RWPE2 (cell line): ENCODE data around the gene FGF3.

Source experiments
- ATAC-seq: fragments of 200-7000 bp; cut with Tn5 transposase; 3 replicates; pipeline ENCODE4 v1.9.1; 2021; ENCODE audit warnings: low read depth
- DNase-seq: peaks from one replicate; pipeline ENCODE4 v3.0.0-alpha.2; 2020; ENCODE audit warnings: low spot score
- H3K27ac ChIP-seq: fragments of 450-650 bp; 2 replicates; pipeline ENCODE4 v1.5.1; 2017; ENCODE audit warnings: mild to moderate bottlenecking; ENCODE audit not compliant: poor library complexity, severe bottlenecking
- H3K27me3 ChIP-seq: fragments of 250-450 bp; sonication (Bioruptor Pico); 2 replicates; pipeline ENCODE4 v1.5.1; 2021; ENCODE audit warnings: mild to moderate bottlenecking, moderate library complexity; ENCODE audit not compliant: insufficient read depth, poor library complexity, severe bottlenecking
- H3K36me3 ChIP-seq: fragments of 250-450 bp; sonication (Bioruptor Pico); 2 replicates; pipeline ENCODE4 v1.5.1; 2020; ENCODE audit warnings: low read depth, mild to moderate bottlenecking, moderate library complexity
- H3K4me1 ChIP-seq: fragments of 250-450 bp; sonication (Bioruptor Pico); 2 replicates; pipeline ENCODE4 v1.5.1; 2021; ENCODE audit warnings: mild to moderate bottlenecking, moderate library complexity; ENCODE audit not compliant: insufficient read depth, poor library complexity, severe bottlenecking
- H3K4me3 ChIP-seq: fragments of 250-450 bp; sonication (Bioruptor Pico); 2 replicates; pipeline ENCODE4 v1.5.1; 2021; ENCODE audit warnings: mild to moderate bottlenecking, moderate library complexity; ENCODE audit not compliant: severe bottlenecking
- H3K9me3 ChIP-seq: fragments of 250-450 bp; sonication (Bioruptor Pico); 2 replicates; pipeline ENCODE4 v1.5.1; 2021; ENCODE audit warnings: mild to moderate bottlenecking, moderate library complexity; ENCODE audit not compliant: severe bottlenecking
- CTCF ChIP-seq: fragments of 450-650 bp; IDR thresholded peaks from one replicate; pipeline ENCODE4 v1.5.1; 2017; ENCODE audit warnings: mild to moderate bottlenecking, moderate library complexity; ENCODE audit not compliant: poor library complexity, severe bottlenecking

Gene FGF3

DNA sequence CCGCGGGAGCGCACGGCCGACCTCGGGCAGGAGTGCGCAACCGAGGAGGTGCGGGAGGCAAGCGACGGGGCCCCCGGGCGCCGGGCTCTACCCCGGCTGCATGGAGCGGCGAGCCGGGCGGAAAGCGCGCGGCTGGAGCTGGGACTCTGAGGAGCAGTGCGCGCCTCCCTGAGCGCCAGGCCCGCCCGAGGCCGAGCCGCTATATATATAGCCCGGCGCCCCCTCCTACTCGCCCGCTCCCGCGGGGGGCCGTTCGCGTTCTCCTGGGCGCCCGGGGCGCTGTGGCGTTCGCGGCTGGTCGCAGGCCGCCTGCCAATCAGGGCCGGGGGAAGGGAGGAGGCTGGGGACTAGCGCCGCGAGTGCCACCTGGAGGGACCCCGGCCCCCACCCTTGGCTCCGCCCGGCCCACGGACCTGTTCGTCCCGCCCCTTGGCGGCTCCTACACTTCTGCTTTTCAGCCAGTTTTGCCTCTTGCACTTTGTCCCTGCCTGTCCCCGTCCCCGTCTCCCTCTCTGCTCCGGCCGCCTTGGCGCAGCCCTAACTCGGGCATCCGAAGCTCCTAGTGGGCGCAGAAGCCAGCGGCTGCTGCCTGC lies 44.0 kb downstream of the FGF3 start, which contains the start of gene FGF4:
Gene FGF4, minus strand, starts transcription at position 179 of the 593 bp plus-strand sequence. CDS start 257 bp downstream, outside the sequence.
- no peak within 1 kb of the TSS for H3K27ac ChIP-seq
- H3K9me3 ChIP-seq: no peaks in the 10 kb centered on the region
- no peaks in the 10 kb centered on the region for H3K36me3 ChIP-seq
- TF ChIP-seq CTCF: no peak
- no peak within 1 kb of the TSS for H3K4me3 ChIP-seq
- ATAC-seq (peak; percentile 27; the same call in 1 of the 3 replicates), DNase-seq (no peak)
- peaks cover 66% of the 10 kb centered on the region for H3K27me3 ChIP-seq
- no peaks in the 10 kb centered on the region for H3K4me1 ChIP-seq

DNA sequence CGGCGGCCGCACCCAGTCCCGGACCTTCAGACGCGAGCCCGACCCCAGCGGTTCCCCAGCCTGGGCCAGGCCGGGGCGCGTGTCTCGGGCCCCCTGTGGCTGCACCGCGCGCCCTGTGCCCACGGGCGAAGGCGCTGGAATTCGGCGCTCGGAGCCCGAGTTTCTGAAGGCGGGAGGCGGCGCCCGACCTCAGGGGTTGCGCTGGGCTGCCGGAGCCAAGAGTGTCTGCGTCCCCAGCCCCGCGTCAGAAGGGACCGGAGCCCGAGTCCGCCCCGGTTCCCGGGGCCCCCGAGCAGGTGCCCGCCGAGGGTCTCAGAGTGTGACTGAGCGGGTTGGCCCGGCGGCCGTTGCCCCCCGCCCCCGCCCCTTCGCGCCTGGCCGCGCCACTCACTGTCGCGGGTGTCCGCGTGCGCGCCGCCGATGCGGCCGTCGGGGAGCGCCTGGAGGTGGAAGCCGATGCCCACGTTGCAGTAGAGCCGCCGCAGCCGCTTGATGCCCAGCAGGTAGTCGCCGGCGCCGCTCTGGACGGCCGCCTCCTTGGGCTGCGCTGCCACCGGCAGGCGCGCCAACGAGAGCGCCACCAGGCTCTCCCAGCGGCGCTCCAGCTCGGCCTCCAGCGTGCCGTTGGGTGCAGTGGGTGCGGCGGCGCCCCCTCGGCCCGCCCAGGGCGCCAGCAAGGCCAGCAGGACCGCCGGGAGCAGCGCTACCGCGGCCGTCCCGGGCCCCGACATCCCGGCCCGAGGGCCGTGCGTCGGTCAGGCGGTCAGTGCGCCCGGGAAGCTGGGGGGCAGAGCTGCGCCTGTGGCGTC lies 44.7 kb downstream of the FGF3 start:
- DNase-seq (no peak), ATAC-seq (no peak)
- Histone ChIP-seq H3K27me3 (peaks cover 66% of the 10 kb centered on the region), H3K36me3 (no peaks in the 10 kb centered on the region), H3K4me3 (no peak overlapping the region), H3K4me1 (no peaks in the 10 kb centered on the region), H3K9me3 (no peaks in the 10 kb centered on the region), H3K27ac (no peak overlapping the region)
- no peak for TF ChIP-seq CTCF

DNA sequence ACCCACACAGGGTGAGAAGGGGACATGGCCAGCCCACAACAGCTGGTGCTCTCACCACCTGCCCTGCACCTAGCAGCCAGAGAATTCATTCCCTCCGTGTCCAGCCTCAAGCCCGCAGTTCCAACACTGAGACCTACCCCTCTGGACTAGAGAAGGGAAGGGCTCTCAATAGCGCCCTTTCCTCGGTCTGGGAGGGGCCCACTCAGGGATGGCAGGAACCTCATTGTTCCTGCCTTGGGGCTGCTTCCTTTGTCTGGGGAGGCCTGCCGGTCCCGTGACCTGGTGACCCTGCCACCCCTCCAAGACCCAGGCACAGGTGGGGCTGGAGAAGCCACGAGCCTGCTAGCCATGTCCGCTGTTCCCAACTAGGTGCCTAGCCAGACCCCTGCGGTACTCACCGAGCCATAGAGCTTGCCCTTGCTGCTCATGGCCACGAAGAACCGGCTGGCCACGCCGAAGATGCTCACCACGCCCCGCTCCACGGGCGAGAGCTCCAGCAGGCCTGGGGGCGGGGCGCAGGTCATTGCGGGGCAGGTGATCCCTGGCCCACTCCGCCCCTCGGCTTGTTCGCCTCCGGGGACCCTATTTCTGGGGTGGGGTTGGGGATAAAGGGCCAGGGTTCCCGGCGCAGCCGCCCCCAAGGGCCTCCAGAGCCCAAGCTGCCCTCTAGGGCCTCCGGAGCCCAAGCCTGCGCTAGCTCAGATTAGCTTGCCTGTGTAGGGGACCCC lies 45.4 kb downstream of the FGF3 start:
- Histone ChIP-seq H3K27ac (no peak overlapping the region), H3K27me3 (peaks cover 66% of the 10 kb centered on the region), H3K4me3 (no peak overlapping the region), H3K4me1 (no peaks in the 10 kb centered on the region), H3K36me3 (no peaks in the 10 kb centered on the region), H3K9me3 (no peaks in the 10 kb centered on the region)
- ATAC-seq: no peak
- TF ChIP-seq CTCF: no peak
- no peak for DNase-seq

GRCh38 chr11:69771466-69771865 lies 47.8 kb downstream of the FGF3 start:
- no peak overlapping the region for H3K4me3 ChIP-seq
- no peaks in the 10 kb centered on the region for H3K9me3 ChIP-seq
- H3K27ac ChIP-seq: no peak overlapping the region
- H3K36me3 ChIP-seq: no peaks in the 10 kb centered on the region
- H3K4me1 ChIP-seq: no peaks in the 10 kb centered on the region
- no peak for TF ChIP-seq CTCF
- no peak for DNase-seq
- ATAC-seq: no peak
- H3K27me3 ChIP-seq: peaks cover 57% of the 10 kb centered on the region
